SK-N-MC (cell line): ENCODE results near the gene PCSK4.

Source experiments
- EZH2 ChIP-seq: fragments of 200-600 bp; sonication (generic); IDR thresholded peaks from one replicate; pipeline ENCODE4 v1.6.1; 2017; ENCODE audit warnings: antibody characterized with exemption
- FOXP2 ChIP-seq: optimal IDR thresholded peaks from 2 replicates; pipeline ENCODE3; 2011; ENCODE audit warnings: mild to moderate bottlenecking, moderate library complexity; ENCODE audit not compliant: insufficient read depth; ENCODE audit errors: extremely low read length, control extremely low read depth
- POLR2AphosphoS5 ChIP-seq: IDR thresholded peaks from 2 replicates; pipeline ENCODE4 v1.6.1; 2012; ENCODE audit warnings: mild to moderate bottlenecking, low read depth, low read length, borderline replicate concordance

DNA sequence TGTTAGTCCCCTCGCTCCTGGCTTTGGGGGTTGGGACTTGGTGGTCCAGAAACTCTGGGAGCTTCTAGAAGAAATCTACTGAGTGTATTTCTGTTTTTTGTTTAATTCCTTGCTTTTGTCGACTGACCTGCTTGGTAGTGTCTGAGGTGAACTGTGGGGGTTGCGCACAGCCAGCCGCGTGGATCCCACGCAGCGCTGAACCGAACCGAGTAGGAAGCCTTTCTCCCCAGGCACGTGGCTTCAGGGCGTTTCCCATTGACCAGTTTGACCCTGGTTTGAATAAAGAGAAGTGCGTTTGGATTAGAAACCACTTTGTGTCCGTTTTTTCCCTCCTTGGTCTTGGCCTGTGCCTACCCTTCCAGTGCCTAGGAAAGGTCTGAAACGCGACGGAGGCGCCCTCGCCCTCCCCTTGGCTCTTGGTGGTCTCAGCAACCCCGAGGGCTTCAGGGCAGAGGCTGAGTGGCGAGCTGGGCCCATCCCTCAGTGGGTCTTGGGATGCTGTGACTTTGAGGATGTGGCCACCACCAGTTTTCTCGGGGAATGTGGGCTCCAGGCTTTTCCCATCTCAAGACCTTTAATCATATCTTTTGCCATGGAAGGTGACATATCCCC lies 54.7 kb downstream of the PCSK4 start:
- no peak for TF ChIP-seq POLR2AphosphoS5
- no peak for TF ChIP-seq EZH2
- TF ChIP-seq FOXP2: no peak
